Tibial nerve (tissue), 4 donors: ENCODE results near the gene CRNKL1. TPM values are rescaled to one million over a fixed set of nuclear protein-coding genes. Genes with fewer than 3 reads are reported as not detected.

Source experiments
- DNase-seq, 2 donors: peaks; one replicate each; pipeline ENCODE4 v3.0.0-alpha.2; 2019; ENCODE audit warnings: low spot score in 2 of 2
- H3K27ac ChIP-seq, 4 donors: fragments of 200-600 bp; sonication (generic) in 3 of 4; one replicate each; pipeline ENCODE4 v1.5.1; 2017 to 2019; ENCODE audit warnings: mild to moderate bottlenecking in 1 of 4
- H3K27me3 ChIP-seq, 2 donors: fragments of 200-600 bp; sonication (generic) in 1 of 2; one replicate each; pipeline versions ENCODE4 v1.5.1 to v1.6.0; 2017 to 2019
- H3K36me3 ChIP-seq, 3 donors: fragments of 200-600 bp; sonication (generic); one replicate each; pipeline ENCODE4 v1.5.1; 2018 to 2019
- H3K4me1 ChIP-seq, 4 donors: fragments of 200-600 bp; sonication (generic) in 3 of 4; one replicate each; pipeline ENCODE4 v1.5.1; 2017 to 2019
- H3K4me3 ChIP-seq, 4 donors: fragments of 200-600 bp; sonication (generic) in 3 of 4; one replicate each; pipeline ENCODE4 v1.5.1; 2017 to 2019; ENCODE audit warnings: mild to moderate bottlenecking in 1 of 4, moderate library complexity in 1 of 4
- H3K9me3 ChIP-seq, 4 donors: fragments of 200-600 bp; sonication (generic) in 3 of 4; one replicate each; pipeline ENCODE4 v1.5.1; 2017 to 2019
- EP300 ChIP-seq, 2 donors: sonication (generic); formaldehyde crosslinking; IDR thresholded peaks; one replicate each; pipeline ENCODE4 v1.6.1; 2017; ENCODE audit warnings: antibody characterized with exemption in 2 of 2, mild to moderate bottlenecking in 1 of 2
- POLR2A ChIP-seq, 2 donors: fragments of 450-650 bp; IDR thresholded peaks; one replicate each; pipeline ENCODE4 v1.6.1; 2017; ENCODE audit warnings: antibody characterized with exemption in 2 of 2, mild to moderate bottlenecking in 2 of 2, moderate library complexity in 2 of 2
- WGBS, 2 donors: methylation state at CpG; one replicate each; pipeline ENCODE4 v1.1.5; 2018; 5-methylcytosine and 5-hydroxymethylcytosine counted together
- total RNA-seq, 4 donors: library from RNA; depleted of rRNA; stranded (reverse); fragments of >200 nt; gene quantifications; one replicate each; pipeline ENCODE4 v1.1.0, GENCODE V29; 2016
- TF ChIP-seq, protein P1 (sequence below), 5 experiments: fragments of 200-600 bp in 3 of 5; fragments of 450-650 bp in 2 of 5; sonication (generic) in 3 of 5; IDR thresholded peaks; one replicate each; pipeline ENCODE4 v1.5.1; 2016 to 2019; ENCODE audit warnings: antibody characterized with exemption in 5 of 5, mild to moderate bottlenecking in 3 of 5, moderate library complexity in 2 of 5

CRNKL1 gene
- total RNA-seq, 4 donors from 2014 or later = 25.5 to 37.9 (median 28.8) TPM

DNA sequence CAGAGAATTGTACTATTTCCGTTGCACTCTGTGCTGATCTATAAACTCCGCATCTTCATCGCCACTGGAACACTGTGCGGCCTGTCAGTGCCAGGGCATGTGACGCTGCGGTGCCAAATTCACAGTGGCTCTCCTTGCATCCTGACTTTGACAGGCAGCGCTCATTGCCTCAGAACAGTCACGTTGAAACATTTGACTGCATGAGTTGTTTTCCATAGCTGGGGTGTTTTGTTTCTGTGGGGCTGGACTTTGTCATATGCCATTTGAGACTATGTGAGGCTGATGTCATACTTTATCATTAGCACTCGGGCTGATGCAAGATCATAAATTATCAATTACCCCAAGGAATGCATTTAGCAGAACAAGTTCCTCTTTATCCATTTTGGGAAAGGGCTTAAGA lies 32.8 kb upstream of the CRNKL1 start:
- TF ChIP-seq EP300 (IDR thresholded peaks at IDR 0.05) = no peak
- TF ChIP-seq, protein P1, sequence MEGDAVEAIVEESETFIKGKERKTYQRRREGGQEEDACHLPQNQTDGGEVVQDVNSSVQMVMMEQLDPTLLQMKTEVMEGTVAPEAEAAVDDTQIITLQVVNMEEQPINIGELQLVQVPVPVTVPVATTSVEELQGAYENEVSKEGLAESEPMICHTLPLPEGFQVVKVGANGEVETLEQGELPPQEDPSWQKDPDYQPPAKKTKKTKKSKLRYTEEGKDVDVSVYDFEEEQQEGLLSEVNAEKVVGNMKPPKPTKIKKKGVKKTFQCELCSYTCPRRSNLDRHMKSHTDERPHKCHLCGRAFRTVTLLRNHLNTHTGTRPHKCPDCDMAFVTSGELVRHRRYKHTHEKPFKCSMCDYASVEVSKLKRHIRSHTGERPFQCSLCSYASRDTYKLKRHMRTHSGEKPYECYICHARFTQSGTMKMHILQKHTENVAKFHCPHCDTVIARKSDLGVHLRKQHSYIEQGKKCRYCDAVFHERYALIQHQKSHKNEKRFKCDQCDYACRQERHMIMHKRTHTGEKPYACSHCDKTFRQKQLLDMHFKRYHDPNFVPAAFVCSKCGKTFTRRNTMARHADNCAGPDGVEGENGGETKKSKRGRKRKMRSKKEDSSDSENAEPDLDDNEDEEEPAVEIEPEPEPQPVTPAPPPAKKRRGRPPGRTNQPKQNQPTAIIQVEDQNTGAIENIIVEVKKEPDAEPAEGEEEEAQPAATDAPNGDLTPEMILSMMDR (IDR thresholded peaks at IDR 0.05) = no peak
- TF ChIP-seq POLR2A (IDR thresholded peaks at IDR 0.05) = no peak
- DNase-seq = no peak
- Histone ChIP-seq H3K4me3 (no peak overlapping the region), H3K27me3 (peaks cover 0 to 7% of the 10 kb centered on the region in 2 donors), H3K27ac (no peak overlapping the region), H3K9me3 (no peaks in the 10 kb centered on the region), H3K36me3 (no peaks in the 10 kb centered on the region), H3K4me1 (peaks cover 0 to 16% (median 0%) of the 10 kb centered on the region in 4 donors)
- 51 to 52% methylated on average over 9 of the region's 9 CpGs for WGBS, 2 donors

DNA sequence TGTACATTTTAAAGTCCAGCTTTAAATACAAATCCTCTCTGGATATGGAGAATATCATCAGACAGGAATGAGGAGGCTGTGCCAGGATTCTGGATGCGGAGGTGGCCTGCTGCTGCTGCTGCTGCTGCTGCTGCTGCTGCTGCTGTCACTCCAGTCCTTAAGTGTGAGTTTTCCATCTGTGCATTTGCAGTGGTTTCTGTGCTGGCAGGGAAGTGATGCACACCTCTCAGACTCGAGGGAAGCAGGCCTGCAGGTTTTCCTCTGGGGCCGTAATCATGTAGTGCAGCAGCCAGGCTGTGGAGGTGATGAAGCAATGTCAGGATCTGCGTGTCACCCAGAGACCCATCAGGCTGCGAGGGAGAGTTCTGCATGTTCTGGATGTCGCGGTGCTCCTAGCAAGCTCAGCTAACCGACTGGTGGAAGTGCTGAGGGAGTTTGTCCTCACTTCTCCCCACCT lies 32.1 kb upstream of the CRNKL1 start:
- WGBS, 2 donors = 83% methylated on average over 8 of the region's 8 CpGs
- H3K27me3 ChIP-seq = peaks cover 0 to 7% of the 10 kb centered on the region in 2 donors
- TF ChIP-seq, protein P1 (IDR thresholded peaks at IDR 0.05) = no peak
- TF ChIP-seq POLR2A (IDR thresholded peaks at IDR 0.05) (no peak), EP300 (IDR thresholded peaks at IDR 0.05) (no peak)
- H3K36me3 ChIP-seq = no peaks in the 10 kb centered on the region
- H3K27ac ChIP-seq = no peak overlapping the region
- peaks cover 0 to 16% (median 0%) of the 10 kb centered on the region in 4 donors for H3K4me1 ChIP-seq
- H3K4me3 ChIP-seq = no peak overlapping the region
- no peak for DNase-seq
- no peaks in the 10 kb centered on the region for H3K9me3 ChIP-seq

GRCh38 chr20:20083807-20084206 lies 31.5 kb upstream of the CRNKL1 start:
- Histone ChIP-seq H3K36me3 (no peaks in the 10 kb centered on the region), H3K9me3 (no peaks in the 10 kb centered on the region), H3K4me3 (no peak overlapping the region), H3K4me1 (peaks cover 0 to 16% (median 0%) of the 10 kb centered on the region in 4 donors), H3K27me3 (peaks cover 0 to 7% of the 10 kb centered on the region in 2 donors), H3K27ac (no peak overlapping the region)
- DNase-seq = no peak
- WGBS, 2 donors = 4 to 5% methylated on average over 3 of the region's 3 CpGs
- no peak for TF ChIP-seq POLR2A (IDR thresholded peaks at IDR 0.05)
- TF ChIP-seq, protein P1 (IDR thresholded peaks at IDR 0.05) = peak in 4 of 5 experiments; percentile 30 to 66 (median 36)

DNA sequence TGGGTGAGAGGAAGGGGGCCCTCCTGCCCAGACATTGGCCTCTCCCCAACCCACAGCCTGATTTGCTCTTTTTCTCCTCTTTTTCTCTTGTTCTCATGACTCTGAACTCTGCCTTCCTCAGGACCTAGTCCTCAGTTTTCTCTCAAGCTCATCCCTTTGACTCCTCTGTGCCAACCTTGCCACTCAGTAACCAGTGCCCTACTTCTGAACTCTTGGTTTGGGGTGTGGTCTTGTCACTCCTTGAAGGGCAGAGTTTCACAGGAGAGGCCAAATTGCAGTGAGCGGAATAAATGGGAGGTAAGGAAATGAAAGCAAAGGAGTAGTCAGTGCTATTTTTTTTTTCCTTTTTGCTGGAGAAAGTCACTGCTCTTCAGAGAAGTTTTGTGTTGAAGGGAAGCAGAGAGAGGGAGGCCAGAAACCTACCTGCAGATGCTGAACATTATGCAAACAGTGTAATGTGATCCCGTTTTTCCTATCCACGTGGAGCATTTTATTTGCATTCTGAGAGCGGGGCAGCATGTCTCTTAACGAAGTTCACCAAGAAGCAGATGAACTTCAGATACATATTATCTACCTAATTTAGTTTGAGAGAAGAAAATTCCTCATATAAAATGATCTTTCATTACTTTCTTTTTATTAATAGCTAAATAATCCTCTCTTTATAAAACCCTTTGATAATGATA lies 27.0 kb upstream of the CRNKL1 start:
- H3K27ac ChIP-seq = no peak overlapping the region
- no peak for DNase-seq
- H3K4me3 ChIP-seq = no peak overlapping the region
- no peaks in the 10 kb centered on the region for H3K36me3 ChIP-seq
- peaks cover 0 to 4% (median 0%) of the 10 kb centered on the region in 4 donors for H3K4me1 ChIP-seq
- TF ChIP-seq EP300 (IDR thresholded peaks at IDR 0.05) = no peak
- TF ChIP-seq, protein P1 (IDR thresholded peaks at IDR 0.05) = no peak
- no peak for TF ChIP-seq POLR2A (IDR thresholded peaks at IDR 0.05)
- no peaks in the 10 kb centered on the region for H3K9me3 ChIP-seq
- H3K27me3 ChIP-seq = peaks cover 0 to 7% of the 10 kb centered on the region in 2 donors
- WGBS, 2 donors = 48 to 51% methylated on average over 5 of the region's 5 CpGs

GRCh38 chr20:20078041-20078440 lies 25.8 kb upstream of the CRNKL1 start:
- TF ChIP-seq, protein P1 (IDR thresholded peaks at IDR 0.05) = no peak
- TF ChIP-seq EP300 (IDR thresholded peaks at IDR 0.05) (no peak), POLR2A (IDR thresholded peaks at IDR 0.05) (no peak)
- no peaks in the 10 kb centered on the region for H3K36me3 ChIP-seq
- DNase-seq = no peak
- WGBS, 2 donors = 89 to 91% methylated on average over 4 of the region's 4 CpGs
- H3K4me3 ChIP-seq = no peak overlapping the region
- H3K4me1 ChIP-seq = no peaks in the 10 kb centered on the region
- H3K27me3 ChIP-seq = peaks cover 0 to 7% of the 10 kb centered on the region in 2 donors
- H3K9me3 ChIP-seq = no peaks in the 10 kb centered on the region
- H3K27ac ChIP-seq = no peak overlapping the region
